HG03469 (cell line): ENCODE measurements around the gene B3GALT4.

Experiments used
- ATAC-seq: cut with Tn5 transposase; IDR thresholded peaks from one replicate; pipeline ENCODE4 v1.9.1; 2021; ENCODE audit warnings: mild to moderate bottlenecking, moderate library complexity, moderate number of reproducible peaks; ENCODE audit not compliant: unreplicated experiment

Gene B3GALT4

DNA sequence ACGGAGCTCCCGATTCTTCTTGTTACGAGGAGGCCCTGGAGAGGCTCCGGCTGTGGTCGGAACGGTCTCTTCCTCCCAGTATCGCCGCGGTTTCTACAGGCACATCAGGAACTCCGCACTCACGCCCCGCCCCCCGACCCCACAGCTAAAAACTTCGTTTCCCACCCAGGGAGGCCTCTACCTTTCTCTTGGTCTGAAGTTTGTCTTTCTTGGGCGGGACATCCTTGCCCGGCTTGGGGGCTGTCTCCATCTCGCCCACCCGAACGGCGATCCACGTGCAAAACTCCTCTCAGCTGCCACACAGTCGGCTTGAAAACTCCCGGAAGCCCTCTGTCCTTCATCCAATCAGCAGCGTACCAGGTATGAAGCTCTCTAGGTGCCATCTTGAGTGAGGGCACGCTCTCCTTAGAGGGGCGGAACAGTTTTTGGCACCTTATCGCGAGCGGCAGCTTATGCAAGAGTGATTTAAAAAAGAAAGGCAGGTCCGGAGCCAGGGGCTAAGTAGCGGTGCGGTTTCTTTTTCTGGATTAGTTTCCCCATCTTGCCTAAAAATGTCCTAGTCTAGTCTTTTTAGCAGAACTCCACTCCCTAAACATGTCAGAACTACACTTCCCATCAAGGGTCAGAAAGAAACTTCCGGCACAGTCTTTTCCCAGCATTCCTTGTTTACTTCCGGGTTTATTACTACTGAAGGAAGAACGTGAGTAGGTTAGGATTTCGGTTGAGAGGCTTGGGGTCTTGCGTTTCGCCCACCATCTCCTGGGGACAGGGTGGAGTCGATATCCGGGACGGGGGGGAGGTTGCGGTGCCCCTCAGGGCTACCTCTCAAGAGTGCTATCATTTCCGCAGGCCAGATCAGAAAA lies 12.2 kb downstream of the B3GALT4 start, which contains the start of the genes PFDN6 and WDR46:
Gene PFDN6, plus strand, starts transcription at position 681 of the 863 bp plus-strand sequence. CDS start 256 bp downstream, outside the sequence.
Gene WDR46, minus strand, starts transcription at position 319 of the 863 bp plus-strand sequence. Its CDS starts 69 bp downstream, at position 250.
- peak; percentile 49 for ATAC-seq

DNA sequence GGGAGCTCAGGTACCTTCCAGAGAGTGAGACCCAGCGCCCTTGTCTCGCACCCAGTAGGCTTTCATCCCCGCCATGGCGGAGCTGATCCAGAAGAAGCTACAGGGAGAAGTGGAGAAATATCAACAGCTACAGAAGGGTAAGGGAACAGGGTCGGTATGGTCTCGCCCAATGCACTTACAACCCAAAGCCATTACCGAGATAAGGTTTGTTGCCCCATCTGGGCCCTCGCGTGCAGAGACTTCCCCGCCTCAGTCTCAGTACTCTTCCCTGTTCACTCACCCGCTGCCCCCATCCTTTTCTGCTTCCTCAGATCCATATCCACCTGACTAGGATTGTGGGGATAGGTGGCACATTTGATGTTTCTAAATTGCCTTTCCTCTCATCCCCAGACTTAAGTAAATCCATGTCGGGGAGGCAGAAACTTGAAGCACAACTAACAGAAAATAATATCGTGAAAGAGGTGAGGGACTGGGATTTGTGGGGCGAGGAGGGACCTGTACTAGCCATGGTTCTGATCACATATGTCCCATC lies 12.9 kb downstream of the B3GALT4 start:
- ATAC-seq = no peak

DNA sequence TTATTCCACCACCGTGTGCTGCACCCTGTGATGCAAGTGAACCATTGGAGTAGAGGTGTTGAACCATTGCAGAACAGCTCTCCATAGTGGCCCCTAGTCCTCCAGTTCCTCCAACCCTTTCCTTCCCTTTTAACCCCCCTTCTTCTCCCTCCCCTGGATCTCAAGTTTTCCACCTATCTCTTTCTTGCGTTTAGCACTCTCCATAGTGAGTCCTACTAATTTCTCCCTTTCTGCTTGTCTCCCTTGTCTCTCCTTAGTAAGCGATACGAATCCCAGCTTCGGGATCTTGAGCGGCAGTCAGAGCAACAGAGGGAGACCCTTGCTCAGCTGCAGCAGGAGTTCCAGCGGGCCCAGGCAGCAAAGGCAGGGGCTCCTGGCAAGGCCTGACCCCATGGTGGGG lies 13.5 kb downstream of the B3GALT4 start:
- no peak for ATAC-seq

DNA sequence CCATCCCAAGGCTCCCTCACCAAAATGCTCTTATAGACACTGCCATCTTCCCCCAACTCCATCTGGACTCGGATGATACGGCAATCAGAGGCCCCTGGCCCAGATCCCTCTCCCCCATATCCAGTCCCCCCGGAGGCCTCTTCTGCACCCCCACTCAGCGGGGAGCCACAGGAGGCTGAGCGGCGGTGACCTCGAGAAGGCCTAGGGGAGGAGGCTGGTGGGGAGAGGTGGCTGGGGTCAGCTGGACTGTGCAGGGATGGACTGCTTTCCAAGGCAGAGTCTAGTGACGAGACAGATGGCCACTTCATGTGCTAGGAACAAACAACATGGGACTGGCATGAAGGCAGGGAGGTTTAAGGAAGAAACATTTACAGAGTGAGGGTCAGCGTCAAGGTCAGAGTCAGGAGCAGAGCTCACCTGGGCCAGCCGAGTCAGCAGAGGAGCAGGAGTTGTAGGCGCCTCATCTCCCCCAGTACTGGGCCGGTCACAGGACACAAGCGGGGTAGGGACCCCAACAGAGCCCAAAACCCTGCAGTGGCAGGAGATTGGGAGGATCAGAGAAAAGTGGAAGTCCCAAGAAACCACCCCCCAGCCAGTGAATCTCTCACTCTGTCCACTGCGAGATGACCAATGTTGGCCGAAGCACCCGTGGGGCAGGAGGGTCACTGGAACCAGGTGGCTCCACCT lies 16.2 kb downstream of the B3GALT4 start:
- ATAC-seq = no peak

DNA sequence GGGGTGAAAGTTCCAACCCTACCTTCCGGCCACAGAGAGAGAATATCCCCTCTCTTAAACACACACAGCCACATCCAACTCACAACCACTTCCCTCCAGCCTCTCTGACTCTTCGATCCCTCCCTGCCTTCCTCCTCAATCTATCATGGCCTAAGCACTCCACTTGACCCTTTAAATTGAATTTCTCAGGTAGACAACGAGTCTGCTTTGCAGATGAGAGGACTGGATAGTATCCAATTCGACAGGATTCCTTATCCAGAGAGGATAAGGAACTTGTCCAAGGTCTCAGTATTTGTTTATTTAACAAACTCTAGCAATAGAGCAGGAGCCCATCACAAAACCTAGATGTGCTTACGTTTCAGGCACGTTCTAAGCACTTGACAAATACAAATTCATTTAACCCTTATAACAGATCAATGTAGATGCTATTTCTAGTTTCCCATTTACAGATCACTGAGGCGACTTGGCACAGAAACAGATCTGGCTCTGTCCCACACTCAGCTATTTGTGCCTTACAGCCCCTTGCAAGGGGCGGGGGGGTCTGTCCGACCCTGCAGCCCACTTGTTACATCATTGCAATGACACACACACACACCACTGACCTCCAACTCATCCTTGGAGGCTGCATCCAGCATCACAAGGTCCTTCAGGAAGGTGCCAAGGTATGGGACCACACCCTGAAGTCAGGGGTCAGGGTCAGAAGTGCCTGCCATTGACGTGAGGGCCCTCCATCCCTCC lies 17.3 kb downstream of the B3GALT4 start:
- no peak for ATAC-seq

DNA sequence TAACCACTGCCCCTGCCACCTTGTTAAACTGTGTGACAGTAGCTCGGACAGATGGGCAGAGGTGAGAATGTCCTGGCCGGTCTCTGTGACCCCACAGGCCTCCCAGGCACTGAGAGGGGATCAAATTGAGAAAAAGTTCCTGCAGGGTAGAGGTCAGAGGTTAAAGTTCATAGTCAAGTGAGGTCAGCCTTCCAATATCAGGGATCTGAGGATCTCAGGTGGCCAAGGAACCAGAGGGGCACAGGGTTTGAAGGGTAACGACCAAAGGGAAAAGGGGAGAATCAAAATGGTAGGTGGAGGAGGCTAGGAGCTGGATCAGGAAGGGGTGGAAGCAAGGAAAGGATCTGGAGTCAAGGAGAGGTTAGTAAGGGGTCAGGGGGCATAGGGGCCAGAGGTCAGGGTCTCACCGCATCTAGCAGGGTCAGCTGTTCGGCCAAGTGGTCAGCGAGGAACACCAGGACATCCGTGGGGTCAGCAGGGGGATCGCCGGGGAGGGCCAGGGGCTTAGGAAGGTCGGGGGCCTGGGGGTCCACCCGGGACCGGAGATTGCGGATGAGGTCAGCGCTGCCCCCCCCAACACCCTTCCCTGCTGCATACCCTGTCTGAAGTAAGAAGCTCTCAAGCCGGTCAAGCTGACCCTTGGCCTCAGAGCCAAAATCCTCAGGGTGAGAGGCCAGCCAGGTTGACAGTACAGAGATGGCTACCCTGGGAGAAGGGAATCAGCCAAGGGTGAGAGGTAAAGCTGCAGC lies 18.9 kb downstream of the B3GALT4 start:
- no peak for ATAC-seq

DNA sequence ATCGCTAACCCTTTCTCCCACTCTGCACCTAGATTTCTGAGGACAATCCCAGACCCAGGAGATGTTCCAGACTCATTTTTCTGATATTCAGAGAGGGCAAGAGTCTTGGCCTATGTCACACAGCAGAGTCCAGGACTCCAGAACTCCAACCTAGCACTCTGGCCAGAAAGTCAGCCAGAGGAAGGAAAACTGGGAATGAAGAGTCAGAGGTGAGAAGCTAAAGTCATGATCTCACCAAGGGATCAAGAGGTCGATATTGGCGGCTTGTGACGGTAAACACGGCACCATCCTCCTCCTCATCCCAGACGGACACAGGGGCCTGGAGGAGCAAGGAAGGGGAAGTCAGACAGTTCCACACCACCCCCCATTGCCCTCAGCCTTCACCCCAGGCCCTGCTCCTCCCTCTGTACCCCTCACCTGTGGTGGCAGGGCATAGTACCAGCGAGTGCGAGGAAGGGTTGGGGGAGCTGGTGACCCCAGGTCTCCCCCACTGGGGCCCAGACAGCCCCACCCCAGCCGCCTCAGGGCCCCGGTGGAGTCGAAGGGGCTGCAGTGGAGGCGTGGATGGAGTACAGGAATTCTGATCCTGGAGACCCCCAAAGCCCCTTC lies 20.0 kb downstream of the B3GALT4 start:
- ATAC-seq = no peak

DNA sequence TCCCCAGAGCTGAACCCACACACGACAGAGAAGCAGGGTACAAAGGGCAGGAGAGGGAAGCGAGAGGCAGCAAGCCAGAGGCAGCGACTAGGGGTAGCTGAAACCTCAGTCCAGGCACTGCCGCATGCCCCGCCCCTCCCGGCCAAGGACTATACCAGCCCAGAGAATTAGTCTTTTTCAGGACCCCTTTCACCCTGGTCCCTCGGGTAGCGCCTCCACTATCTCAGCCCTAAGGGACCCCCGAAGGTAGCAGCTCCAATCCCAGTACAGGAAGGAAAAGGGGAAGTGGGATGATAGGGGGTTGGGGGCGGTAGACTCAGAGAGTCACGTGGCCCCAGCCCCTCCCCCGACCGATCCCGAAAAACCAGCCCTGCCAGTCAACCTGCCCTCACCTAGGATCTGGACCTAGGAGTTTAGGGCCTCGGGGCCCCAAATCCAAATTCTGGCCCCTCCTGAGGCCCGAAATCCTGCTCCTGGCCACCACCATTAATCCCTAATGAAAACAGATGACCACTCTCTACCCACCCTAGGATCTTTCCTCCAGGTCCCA lies 20.6 kb downstream of the B3GALT4 start:
- no peak for ATAC-seq

DNA sequence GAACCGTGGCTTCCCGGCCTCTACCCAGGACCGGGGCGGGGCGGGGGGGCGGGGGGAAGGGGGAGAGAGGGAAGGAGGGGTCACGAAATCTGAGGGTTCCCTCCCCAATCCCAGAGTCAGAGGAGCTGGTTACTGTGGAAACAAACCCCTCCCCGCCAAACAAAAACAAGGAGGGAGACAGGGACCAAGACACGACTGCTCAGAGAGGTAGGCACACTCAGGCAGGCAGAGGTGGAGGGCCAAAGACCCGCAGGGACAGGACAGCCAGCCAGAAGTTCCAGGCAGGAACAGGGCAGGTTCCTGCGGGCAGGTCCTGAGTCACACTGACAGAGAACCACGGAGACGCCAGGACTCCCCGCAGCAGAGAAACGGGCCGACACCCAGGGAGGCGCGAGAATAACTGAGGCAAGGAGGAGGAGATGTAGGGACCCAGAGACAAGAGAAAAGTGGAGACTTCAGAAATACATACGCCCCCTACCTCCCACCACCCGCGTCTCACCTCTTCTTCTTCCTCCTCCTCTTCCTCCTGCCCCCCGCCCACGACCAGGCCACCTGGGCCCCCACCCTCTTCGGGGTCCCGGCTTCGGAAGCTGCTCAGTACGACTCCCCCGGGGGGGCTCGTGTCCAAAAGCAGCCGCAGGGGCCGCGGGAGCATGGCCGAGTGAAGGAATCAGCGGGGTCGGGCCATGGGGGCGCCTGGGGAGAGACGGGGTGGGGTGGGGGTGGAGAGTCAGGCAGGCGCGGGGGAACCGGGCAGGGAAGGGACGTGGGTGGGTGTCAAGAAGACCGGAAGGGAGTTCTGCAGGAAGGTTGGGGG lies 21.2 kb downstream of the B3GALT4 start:
- ATAC-seq = no peak

DNA sequence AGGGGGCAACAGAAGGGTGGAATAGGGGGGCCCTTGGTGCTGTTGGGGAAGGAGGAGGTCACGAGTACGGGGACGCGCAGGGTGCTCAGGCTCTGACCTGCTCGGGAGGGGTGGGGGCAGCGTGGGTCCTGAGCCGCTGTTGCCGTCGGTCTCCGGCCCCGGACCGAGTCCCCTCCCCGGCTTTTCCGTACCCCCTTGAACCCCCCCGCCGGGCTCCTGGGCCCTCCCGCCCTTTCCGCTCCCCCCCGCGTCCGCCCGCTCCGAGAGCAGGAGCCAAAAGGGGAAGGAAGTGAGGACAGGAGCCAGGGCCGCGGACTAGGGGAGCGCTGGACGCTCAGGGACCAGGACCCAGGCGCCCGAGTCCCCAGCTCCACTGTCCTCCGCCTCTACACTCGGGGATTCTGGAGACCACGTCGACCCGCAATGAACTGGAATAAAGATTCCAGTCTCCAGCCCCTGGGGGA lies 21.9 kb downstream of the B3GALT4 start, which contains the start of gene RGL2:
Gene RGL2, minus strand, starts transcription at position 170 of the 464 bp plus-strand sequence. CDS start 332 bp downstream, outside the sequence.
- no peak for ATAC-seq

DNA sequence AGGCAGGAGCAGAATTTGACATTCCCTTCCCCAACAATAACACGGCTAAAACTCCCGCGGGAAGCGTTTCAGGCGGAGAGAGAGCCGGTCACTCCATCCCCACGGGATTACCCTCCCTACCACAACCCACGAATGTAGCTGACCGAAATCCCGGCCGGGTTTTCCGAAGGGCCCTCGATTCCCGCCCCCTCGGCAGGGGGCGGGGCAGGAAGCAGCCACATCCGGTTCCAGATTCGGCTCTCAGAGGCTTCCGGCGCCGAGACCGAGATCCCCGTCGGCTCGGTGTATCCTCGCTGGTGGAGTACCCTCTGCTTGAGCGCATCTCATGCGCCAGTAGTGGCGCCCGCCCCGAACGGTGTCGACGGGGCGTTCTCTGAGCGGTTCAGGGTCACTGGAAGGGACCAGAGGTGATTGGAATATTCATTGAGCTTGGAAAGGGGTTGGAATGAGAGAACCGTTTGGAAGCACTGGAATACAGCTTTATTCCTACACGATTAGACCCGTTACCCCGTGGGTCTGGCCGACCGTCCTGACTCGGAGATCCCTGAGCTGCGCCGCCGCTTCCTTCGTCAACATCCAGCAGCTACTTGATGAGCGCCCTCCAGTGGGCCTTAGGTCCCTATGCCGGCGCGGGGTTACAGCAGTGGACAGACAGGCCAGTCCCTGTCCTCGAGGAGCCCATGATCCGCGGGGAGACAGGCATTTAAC lies 22.5 kb downstream of the B3GALT4 start:
- peak; percentile 40 for ATAC-seq

DNA sequence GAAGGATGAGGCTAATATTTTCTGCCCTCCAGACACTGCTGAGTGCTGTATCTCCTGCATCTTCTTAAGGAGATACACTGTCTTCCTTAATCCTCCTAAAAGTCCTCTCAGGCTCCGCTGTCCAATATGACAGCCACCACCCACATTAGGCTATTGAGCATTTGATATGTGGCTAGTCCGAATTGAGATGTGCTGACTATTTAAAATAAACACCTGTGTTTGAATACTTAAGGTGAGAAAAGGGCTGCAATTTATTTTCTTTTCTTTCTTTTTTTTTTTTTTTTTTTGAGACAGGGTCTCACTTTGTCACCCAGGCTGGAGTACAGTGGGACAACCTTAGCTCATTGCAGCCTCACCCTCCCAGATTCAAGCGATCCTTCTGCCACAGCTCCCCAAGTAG lies 25.0 kb downstream of the B3GALT4 start:
- ATAC-seq = no peak

DNA sequence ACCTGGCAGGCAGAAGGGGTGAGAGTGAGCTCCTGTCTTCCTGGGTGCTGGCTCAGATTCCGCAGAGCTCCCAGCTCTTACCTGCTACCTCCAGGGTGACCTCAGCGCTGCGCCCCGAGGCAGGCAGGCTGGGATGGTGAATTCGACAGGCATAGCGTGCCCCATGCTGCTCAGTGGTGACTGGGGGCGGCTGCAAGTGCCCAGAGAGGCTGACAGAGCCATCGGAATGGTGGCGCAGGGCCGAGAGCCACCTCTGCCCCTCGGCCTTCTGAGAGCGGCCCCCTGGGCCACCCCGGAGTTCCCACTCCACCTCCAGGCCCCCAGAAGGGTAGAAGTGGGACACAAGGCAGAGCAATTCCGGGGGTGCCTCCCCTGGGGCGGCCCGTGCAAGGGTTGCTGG lies 27.3 kb downstream of the B3GALT4 start:
- no peak for ATAC-seq

DNA sequence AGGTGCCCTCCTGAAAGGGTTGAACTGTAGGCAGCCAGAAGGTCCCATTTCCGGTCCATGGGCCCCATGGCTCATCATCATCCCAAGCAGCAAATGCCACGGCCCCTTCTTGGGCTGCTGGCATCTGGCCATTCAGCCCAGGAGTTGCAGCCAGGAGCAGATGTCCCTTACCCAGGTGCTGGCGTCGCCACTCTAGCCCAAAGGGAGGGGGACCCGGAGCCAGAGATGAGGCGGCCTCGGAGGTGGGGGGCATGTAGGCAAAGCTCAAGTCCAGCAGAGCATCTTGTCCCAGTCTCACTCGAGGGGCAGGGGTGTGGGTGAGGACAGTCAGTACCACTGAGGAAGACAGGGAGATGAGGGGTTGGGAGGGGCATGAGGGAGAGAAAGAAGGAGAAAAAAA lies 28.1 kb downstream of the B3GALT4 start:
- no peak for ATAC-seq

DNA sequence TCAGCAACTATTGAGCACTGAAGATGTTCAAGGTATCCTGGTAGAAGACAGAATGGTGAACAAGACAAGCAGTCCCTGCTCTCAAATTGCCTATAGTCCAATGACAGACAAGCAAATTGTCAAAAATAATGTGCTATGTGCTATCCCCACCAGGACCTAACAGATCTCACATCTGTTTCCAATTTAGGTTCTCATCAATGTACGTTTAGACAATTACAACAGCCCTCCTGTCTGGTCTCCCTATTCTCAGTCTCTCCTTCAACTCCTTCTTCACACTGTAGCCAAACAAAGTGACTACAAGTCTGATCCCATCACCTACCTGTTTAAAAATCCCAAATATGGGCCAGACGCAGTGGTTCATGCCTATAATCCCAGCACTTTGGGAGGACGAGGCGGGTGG lies 29.4 kb downstream of the B3GALT4 start:
- ATAC-seq = no peak

DNA sequence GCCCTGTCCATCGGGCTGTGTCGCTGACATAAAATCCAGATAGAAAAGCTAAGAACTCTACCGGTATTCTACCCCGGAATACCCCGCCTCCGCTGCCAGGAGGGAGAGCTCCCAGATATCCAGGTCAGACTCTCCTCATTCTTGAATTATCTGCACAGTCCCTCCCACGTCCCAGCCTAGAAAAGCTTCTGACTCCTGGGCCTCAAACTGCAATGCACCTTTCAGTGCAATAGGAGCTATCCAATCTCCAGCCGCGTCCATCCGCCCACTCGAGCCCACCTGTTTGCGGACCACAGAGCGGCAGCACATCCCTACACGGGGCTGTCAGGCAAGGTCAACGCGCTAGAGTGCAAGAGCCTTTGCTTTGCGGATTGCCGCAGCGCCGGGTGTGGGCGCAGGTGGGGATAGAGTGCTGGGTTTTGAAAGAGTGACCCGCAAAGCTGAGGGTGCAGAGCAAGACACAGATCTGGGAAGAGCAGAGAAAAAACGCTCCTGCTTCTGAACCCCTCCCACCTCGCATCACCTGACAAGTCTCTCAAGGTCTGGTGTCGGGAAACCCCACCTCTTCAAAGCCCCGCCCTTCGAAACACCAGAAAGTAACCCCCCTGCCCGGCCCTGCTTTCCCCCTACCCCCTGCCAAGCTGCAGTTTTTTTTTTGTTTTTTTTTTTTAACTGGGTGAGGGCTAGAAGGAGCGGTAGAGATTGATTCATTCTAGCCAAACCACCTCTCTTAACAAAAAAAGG lies 35.6 kb downstream of the B3GALT4 start:
- ATAC-seq = no peak

DNA sequence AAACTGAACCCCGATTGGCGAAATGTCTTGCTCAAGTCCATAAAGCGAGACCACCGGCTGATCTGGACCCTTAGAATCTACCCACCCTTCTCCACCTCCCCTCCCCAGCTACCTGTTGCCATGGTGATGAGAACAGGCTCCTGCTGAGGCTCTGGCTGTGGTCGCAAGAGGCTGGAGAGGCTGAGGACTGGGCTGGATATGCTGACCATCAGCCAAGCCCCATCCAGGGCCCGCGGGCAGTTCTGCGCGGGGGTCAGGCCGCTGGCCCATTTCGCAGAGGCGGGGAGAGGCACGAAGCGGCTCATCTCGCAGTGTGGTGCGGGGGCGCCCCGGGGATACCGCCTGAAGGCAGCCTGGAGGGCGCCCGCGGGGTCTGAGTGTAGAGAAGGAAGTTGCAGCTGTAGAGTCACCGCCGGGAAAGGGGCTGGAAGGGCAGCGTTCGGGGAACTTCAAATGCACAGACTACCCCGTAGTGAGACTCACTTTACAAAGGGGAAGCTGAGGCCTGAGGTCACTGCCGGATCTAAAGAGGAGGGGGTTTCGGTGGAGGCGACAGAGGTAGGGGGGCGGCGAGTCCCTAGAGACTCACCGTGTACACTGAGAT lies 36.3 kb downstream of the B3GALT4 start:
- ATAC-seq = no peak
